NK-92 treated with Interleukin-12 subunit alpha and Interleukin-12 subunit beta, amount 100 ng/mL, for 24 hours (cell line): Measurements from ENCODE around the gene TGM4.
"Not testable (repeated sequence)": the region's sequence is repeated elsewhere in the genome, so short reads cannot be mapped to it uniquely, and the experiment has no call there.

ENCODE experiments used
- DNase-seq: peaks from one replicate; lab custom pipeline; 2025; lab: John Stamatoyannopoulos, UW

The TGM4 gene

DNA sequence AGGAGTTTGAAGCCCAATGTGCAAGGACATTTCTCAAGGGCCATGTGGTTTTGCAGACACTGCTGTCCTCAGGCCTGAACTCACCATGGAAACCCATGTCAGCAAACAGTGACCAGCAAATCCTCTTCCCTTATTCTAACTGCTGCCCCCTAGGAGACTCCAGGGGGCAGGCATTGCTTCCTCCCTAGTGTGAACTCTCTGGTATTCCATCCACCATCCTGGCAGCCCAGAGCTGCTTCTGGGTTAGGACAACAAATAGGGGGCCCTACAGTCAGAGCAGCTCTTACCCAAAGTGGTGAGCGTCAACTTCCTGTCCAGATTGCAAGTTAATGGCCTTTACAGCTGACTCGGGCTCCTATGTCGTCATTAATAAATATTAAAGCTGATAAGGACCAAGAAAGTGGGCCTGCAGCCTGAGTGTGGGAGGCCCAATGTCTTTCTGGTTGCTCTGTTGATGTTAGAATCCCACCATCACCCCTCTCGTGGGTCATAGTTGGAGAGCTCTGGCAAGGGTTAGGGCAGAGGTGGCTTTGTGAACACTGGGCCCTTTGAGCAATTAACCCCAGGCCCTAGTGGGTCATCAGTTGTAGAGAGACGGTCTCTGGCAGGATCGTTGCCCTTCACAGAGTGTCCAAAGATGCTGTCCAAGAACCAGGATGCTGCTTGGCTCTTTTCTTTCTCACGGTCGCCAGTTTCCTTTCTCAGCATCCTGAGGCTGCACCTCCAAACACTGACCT lies 41.5 kb downstream of the TGM4 start:
- DNase-seq: no peak

DNA sequence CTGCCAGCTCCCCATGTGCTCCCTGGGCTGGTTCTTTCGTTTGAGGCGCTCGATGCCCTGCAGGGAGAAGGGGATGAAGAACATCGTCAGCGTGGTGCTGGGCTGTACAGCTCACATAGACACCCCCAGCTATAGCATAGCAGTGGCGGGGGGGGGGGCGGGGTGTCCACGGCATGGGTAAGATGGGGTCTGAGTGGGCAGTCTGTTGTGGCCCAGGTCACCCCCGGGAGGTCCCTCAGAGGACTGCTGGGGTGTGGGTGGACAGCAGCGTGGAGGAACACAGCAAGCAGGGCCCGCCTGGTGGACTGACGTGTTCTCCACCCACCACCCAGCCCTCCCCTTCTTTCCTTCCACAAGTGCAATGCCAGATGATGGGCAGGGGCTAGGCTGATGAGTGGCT lies 43.7 kb downstream of the TGM4 start:
- no peak for DNase-seq

DNA sequence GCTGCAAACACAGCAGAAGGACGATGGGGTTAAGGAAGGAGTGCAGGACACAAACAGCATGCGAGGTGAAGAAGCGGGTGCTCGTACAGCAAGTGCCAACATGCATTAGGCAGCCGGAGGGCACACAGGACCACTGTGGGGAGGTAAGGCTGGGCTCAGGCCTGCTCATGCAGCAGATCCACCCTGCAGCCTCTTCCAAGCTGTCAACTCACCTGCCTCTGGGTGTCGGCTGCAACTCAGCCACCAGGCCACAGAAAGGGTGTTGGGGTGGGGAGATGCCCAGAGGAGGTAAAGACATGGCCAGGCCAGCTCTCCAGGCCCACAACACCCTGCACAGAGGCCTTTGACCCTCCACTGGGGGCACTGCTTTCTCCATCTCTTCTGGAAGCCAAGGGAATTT lies 44.2 kb downstream of the TGM4 start:
- DNase-seq: no peak

DNA sequence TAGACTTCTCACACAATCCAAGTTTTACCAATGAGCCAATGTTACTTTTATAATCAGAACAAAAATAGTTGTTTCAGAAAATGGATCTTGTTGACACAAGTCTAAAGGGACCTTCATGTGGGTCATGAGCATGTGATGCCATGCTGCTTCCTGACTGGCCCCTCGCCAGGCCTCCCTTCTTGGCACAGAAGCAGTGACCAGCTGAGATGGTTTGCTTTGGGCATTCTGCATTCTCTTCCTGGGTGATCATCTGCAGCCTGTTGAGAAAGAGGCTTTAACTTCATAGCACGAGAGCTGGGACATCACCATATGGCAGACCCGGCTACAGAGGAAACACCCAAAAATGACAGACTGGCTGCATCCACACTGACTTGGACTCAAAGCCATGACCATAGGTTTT lies 45.7 kb downstream of the TGM4 start:
- no peak for DNase-seq

DNA sequence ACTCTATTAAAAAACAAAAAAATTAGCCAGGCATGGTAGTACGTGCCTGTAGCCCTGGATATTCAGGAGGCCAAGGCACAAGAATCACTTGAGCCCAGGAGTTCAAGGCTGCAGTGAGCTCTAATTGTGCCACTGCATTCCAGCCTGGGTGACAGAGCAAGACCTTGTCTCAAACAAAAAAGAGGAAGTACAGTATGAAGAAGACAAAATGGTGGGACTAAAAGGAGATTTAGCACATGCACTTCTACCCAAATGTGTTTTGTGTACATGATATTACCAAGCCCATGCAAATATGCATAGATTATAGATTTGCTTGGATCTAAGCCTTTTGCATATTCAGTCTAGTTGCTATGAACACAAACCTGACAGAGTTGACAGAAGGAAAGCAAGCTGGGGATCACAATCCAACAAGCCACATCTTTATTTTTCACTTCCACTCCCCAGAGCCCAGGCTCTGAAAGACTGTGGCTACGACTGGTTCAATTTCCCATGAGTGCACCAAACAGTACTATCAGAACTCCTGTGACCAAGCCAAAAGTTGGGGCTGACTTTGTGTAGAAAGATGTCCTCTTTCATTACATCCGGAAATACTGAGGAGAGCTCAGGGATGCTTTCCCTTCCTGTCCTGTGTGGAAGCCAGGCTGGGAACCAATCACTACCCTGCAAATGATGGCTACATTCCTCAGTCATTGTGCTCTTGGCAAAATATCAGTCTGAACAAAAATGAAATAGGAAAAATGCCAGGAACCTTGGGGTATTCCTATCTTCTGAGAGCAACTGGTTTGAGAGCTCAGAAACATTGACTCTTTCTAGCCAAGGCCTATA lies 49.4 kb downstream of the TGM4 start:
- no peak for DNase-seq

DNA sequence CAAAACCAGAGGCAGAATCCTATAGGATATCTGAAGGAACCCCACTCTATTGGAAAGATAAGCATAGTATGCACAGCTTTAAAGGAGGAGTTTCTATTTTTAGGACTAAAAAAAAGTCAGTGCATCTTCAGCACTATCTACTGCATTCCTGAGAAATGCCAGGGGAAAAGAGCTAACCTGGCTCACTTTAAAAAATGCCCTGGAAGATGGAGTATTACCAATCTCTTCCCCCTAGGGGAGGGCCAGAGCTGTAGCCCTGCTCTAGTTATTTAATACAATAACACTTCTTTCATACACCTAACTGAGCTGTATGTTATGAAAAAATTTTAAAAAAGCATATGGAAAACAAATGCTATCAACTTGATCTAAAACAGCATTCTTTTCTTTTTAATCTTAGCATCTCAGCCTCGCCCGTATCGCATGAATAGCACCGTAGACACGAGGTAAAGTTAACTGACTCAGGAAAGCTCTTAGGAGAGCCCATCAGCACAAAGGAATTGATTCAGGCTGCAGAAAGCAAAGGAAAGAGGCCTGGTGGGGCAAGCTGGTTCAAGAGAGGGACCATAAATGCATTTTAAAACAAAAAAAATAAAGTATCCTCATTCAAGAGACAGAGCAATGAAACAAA lies 50.2 kb downstream of the TGM4 start:
- DNase-seq: no peak

DNA sequence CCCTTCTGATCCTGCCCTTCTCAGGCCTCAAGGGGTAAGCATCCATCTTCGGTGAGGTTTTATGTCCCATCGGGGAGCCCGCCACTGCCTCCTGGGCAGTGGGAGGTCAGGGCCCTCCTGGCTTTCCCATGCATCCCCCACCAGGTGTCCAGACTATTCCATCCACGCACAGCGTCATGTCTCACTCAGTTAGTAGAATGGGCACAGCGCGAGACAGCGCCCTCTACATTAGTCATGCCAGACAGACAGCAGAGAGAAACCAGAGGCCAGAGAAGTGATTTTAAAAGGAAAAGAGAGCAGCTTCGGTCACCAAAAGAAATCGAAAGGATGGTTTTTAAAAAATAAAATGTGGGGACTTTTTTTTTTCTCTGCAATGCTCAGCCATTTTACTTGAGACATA lies 51.8 kb downstream of the TGM4 start:
- DNase-seq: no peak

DNA sequence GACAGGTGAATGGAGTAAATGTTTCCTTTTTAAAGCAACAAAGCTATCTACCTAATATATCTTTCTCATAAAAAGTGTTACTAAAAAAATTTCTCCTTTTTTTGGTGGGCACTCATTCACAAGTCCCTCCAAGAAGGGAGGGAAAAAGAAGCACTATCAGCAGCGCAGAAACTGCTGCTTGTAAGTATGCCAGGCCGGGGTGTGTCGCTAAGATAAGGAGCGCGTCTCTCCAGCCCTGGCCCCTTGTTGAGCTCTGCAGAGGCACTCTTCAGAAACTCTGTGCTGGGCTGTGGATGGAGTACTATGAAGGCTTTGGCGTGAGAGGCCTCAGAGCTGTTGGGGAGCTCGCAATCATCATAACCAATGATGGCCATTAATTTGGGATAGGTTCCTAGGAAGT lies 52.5 kb downstream of the TGM4 start:
- no peak for DNase-seq

DNA sequence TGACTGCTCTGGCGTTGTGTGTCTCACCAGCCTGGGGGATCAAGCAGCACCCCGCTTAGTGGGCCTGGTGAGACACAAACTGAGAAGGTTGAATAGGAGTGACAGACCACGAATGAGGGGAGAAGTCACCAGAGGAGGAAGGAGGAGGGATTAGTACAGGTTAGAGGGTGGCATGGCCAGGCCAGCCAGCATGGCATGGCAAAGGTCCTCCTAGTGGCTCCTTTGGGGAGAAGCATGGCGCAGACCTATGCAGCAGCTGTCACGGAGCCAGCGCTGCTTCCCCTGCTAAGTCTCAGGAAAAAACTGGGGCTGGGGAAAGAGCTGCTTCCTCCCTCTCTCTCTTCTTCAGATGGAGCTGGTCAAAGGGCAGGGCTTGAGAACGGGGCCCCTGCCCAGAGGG lies 53.0 kb downstream of the TGM4 start:
- DNase-seq: no peak

DNA sequence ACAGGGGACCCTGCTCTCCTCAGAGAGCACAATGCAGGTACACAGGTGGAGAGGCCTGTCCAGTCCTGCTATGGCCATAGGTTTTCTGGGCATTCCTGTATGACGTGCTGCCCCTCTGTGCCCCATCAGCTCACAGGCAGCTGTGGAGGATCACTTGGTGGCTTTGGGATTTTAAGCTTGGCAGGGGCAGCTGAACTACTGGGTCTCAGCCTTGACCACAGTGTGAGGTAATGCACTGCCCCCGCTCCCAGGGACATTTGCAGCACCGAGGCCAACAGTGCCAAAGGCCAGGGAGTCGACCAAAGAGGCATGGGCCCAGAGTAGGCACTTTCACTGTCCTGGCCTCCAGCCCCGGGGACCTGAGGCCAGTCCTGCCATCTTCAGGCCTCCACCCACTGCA lies 55.4 kb downstream of the TGM4 start:
- no peak for DNase-seq

DNA sequence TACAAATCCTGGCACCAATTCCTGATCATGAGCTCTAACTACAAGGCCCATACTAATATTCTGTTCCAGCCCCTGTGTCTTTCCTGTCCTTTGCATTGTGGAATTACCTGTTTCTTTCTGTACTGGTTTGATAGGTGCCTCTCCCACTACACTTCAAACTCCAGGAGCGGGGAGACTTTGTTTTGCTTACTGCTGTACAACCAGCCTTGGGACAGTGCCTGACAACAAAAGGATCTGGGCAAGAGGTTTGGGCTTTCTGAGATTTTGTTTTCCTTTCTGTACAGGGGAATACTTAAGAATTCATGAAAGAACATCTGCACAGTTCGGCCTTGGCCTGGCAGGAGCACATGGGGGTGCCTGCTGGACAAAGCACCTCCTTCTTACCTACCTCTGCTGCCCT lies 56.5 kb downstream of the TGM4 start:
- no peak for DNase-seq

DNA sequence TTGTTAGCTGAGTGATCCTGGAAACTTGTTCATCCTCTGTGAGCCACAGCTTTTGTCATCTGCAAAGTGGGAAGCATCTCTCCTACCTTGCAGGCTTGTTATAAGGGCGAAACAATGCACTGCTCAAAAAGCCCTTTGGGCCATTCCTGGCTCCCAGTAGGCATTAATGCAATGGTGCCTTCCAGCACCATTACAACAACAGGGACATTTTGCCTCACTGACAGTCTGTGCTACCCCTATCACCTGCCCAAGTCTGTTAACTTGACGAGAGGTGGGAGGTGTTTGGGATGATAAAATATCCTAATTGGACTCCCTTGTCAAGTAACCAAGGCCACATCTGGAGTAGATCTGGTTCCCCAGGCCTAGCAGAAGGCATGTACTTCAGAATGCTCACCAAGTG lies 57.4 kb downstream of the TGM4 start:
- DNase-seq: no peak

DNA sequence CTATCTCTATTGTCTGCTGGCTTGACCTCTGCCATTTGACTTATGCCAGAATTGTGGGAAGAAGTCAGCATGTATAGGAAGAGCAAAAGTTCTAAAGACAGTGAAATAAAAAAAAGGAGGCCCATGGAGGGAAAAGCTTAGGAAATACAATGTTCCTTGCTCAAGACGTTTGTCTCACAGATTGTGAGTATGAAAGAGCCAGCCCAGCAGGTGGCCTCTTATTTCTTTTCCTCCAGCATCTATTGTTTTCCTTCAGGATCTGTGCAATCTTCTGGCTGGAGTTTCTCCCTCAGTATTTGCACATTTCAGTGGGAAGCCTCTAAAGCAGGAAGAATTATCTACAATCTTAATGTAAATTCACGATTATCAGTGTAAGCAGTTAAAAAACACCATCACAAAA lies 57.9 kb downstream of the TGM4 start:
- DNase-seq: no peak

DNA sequence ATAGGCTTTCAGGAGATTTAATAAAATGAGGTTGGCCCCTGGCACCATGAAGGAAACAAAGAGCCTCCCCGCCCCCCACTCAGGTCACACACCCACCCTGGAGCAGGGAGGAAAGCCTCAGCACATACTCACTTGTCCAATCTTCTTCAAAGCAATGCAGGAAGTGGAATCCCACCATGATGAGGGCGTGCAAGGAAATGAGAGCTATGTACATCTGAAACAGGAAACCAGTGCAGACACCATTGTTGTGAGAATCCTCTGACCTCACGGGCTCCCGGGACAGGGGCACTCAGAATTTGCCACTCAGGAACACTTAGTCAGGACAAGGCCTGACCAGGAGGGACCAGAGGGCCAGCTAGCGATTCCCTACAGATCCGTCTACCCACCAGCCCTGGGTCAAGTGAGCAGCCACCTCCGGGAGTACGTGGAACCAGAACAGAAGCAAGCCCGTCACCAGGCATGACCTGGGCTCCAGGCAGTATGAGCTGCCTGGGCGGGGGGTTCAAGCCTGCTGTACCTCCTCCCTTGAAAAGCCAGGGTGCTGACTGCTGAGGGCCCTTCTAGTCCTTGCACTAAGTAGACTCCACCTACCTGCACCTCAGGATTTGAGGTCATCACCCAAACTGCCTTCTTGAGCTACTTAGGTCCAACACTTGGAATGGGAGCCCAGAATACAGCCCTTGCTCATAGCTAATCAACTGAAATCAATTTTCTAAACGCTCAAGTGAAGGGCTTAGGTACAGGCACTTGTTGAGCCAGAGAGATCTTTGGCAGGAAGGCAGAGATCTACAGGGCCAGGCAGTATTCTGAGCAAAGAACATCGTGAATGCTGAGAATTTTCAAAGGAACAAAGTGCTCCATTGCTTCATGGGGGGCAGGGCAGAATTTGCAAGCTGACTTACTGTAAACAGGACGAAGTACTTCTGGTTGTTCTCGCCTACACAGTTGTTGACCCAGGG lies 58.9 kb downstream of the TGM4 start:
- no peak for DNase-seq

DNA sequence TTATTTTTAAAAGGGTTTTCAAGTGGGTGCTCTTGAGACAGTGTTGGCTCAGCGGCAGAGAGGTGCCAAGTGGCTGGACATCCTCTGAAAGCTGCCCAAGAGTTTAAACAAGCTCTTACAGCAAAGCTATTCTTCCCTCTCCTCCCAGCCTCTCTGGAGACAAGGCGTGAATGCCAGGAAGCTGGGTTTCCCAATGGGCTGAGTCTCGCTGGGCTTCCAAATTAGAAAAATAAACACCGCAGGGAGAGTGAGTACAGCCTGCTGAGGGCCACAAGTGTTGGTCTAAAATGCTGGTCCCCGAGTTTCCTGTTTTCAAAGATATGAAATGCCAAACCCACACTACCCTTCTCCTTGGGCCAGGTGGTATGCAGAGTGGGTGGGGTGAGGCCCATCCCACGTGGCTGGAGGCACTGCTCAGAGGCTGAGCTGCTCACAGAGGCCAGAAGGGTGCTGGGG lies 65.2 kb downstream of the TGM4 start:
- no peak for DNase-seq

DNA sequence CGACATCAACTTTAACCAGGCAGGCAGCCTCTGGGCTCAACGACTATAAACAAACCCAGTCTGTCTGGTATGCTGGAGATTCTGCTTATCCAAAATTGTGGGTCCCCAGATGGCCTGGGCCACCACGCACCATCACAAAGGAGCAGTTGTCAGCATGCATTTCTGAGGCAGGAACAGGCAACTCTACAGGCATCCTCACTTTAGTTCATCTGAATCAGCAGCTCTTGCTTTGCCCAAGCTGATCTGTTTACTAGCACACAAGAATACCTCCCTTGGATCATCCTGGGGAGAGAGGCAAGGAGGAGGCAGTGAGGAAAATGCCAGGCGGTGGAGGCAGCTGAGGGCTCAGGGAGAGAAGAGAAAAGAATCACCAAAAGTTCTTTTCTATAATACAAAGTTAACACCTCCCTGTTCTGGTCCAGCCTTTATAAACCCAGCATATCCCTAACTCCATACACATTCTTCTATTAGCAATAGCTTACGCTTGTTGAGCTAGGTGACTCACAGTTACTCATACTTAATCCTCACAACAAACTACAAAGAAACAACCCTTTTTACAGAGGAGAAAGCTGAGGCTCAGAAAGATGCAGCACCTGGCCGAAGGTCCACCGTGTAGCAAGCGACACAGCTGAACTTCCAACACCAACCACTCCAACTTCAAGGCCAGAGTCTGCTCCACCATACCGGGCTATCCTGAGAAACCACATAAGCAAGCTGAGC lies 68.0 kb downstream of the TGM4 start:
- DNase-seq: no peak

DNA sequence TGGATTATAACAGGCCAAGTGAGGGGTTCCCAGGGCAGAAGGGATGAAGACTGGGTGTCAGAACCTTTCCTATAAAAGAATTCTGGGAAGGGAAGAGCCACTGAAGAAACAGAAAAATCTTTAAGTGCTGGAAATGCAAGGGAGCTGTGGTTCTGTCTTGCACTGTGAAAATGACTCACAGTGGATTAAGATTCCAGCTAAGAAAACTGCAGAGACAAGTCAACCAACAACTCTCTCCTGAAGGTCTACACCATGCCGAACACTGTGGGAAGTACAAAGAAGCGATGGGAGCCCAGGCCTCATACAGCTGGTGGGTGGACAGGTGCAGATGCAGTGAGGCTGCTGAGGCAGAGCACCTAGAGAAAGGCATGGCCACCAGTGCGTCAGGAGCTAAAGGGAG lies 73.8 kb downstream of the TGM4 start:
- no peak for DNase-seq

DNA sequence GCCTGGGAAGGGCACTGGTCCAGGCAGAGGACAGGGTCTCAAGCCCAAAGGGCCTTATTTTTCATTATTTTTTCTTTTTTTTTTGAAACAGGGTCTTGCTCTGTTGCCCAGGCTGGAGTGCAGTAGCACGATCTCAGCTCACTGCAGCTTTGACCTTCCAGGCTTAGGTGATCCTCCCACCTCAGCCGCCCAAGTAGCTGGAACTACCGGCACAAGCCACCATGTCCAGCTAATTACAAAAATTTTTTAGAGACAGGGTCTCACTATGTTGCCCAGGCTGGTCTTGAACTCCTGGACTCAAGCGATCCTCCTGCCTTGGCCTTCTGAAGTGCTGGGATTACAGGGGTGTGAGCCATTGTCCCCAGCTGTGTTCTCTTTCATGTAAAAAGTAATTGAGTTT lies 75.4 kb downstream of the TGM4 start:
- DNase-seq: not testable (repeated sequence)

DNA sequence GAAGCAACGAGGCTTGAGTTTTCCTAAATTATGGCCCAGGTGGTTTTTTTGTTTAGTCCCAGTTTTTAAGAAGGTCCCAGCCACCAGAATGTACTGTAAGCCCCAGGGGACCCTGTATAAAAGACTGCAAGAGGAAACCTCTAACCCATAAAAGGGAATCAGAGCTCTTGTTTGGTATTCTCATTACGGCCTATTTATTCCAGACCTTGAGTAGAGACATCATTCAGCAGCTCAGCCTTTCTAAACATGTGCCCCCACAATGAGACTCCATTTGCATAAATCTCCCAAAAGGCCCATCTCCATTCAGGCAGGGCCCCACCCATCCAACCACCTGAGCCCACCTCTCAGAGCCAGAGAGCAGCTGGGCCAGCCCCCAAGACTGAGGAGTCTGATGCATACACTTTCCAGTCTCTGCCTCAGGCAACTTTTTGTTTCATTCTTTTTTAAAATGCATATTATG lies 75.9 kb downstream of the TGM4 start:
- no peak for DNase-seq

DNA sequence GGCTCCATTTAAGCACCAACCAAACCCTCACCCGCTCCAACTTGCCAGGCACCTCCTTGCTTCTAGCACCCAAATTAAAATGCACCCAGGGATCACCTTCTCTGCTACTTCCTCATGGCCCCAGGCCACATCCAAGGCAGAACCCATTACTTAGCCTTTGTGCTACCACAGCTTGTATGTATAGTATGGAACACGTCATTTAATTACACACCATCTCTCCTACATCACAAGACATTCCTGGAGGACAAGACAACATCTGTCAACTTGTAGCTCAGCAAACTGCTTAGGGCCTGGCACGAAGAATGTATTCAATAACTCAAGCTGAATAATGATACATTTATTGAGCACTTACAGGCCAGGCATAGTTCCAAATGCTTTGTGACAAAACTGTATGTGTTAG lies 78.3 kb downstream of the TGM4 start:
- DNase-seq: no peak

DNA sequence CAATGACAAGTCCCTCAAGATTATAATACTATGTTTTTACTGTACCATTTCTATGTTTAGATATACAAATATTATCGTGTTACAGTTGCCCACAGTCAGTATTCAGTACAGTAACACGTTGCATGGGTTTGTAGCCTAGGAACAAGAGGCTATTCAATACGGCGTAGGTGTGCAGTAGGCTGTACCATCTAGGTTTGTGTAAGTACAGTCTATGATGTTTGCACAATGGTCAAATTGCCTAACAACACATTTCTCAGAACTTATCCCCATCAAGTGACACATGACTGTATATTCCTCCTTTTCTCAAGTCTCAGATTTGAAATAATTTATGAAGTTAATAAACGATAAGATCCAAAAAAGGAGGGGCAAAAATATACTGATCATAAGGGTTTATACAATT lies 79.9 kb downstream of the TGM4 start:
- no peak for DNase-seq
